CD14-positive monocyte (primary cell): ENCODE measurements around the gene PWWP2A. TPM values are rescaled to one million over a fixed set of nuclear protein-coding genes. Genes with fewer than 3 reads are reported as not detected.

Source experiments
- DNase-seq, 3 donors: peaks; one replicate each; pipeline ENCODE4 v3.0.0-alpha.2; 2011 to 2022
- H2AFZ ChIP-seq: 2 replicates; pipeline ENCODE4 v1.6.0; 2012; ENCODE audit warnings: mild to moderate bottlenecking, low read depth, low read length, inconsistent platforms; ENCODE audit not compliant: insufficient read depth, poor library complexity, severe bottlenecking
- H3K27ac ChIP-seq, 2 donors: 1 replicate in 1 of 2; 2 replicates in 1 of 2; pipeline ENCODE4 v1.5.1; 2012 to 2013; ENCODE audit warnings: low read length in 2 of 2, control low read depth in 1 of 2, inconsistent platforms in 1 of 2, low read depth in 1 of 2, mild to moderate bottlenecking in 1 of 2
- H3K27me3 ChIP-seq, 2 donors: one replicate each; pipeline versions ENCODE4 v1.6.0 to v1.6.1; 2011 to 2013; ENCODE audit warnings: low read length in 2 of 2; ENCODE audit not compliant: control insufficient read depth in 2 of 2, insufficient read depth in 2 of 2
- H3K36me3 ChIP-seq, 2 donors: replicated peaks in 1 of 2; 1 replicate in 1 of 2; 2 replicates in 1 of 2; pipeline versions ENCODE4 v1.5.1 to v1.6.1; 2012 to 2013; ENCODE audit warnings: low read length in 2 of 2, control low read depth in 1 of 2, inconsistent platforms in 1 of 2, mild to moderate bottlenecking in 1 of 2; ENCODE audit not compliant: insufficient read depth in 2 of 2, control insufficient read depth in 1 of 2
- H3K4me1 ChIP-seq, 2 donors: 1 replicate in 1 of 2; 2 replicates in 1 of 2; pipeline versions ENCODE4 v1.5.1 to v1.6.1; 2012 to 2013; ENCODE audit warnings: low read length in 2 of 2, control low read depth in 1 of 2, inconsistent platforms in 1 of 2, mild to moderate bottlenecking in 1 of 2, moderate library complexity in 1 of 2; ENCODE audit not compliant: insufficient read depth in 2 of 2, control insufficient read depth in 1 of 2
- H3K4me2 ChIP-seq: replicated peaks from 2 replicates; pipeline ENCODE3; 2012; ENCODE audit warnings: low read length, moderate library complexity, mild to moderate bottlenecking; ENCODE audit not compliant: poor library complexity, severe bottlenecking; ENCODE audit errors: extremely low read depth
- H3K4me3 ChIP-seq, 3 experiments: fragments of 200-600 bp in 1 of 3; sonication (generic) in 1 of 3; replicated peaks in 1 of 3; 1 replicate in 2 of 3; 2 replicates in 1 of 3; pipeline ENCODE4 v1.5.1; 2011 to 2013; ENCODE audit warnings: low read length in 3 of 3, mild to moderate bottlenecking in 3 of 3, control low read depth in 2 of 3, low read depth in 2 of 3, inconsistent platforms in 1 of 3, moderate library complexity in 1 of 3
- H3K79me2 ChIP-seq: 2 replicates; pipeline ENCODE4 v1.6.0; 2012; ENCODE audit warnings: mild to moderate bottlenecking, control low read depth, inconsistent platforms, low read length, moderate library complexity; ENCODE audit not compliant: insufficient read depth
- H3K9ac ChIP-seq: 2 replicates; pipeline ENCODE4 v1.6.0; 2017; ENCODE audit warnings: low read length, mild to moderate bottlenecking; ENCODE audit not compliant: insufficient read depth, poor library complexity, severe bottlenecking
- H3K9me3 ChIP-seq, 2 donors: replicated peaks in 1 of 2; 1 replicate in 1 of 2; 2 replicates in 1 of 2; pipeline versions ENCODE4 v1.5.1 to v1.6.1; 2012 to 2013; ENCODE audit warnings: low read length in 2 of 2, control low read depth in 1 of 2; ENCODE audit not compliant: control insufficient read depth in 1 of 2, insufficient read depth in 1 of 2
- H4K20me1 ChIP-seq: 2 replicates; pipeline ENCODE4 v1.6.0; 2012; ENCODE audit warnings: mild to moderate bottlenecking, low read length, control low read depth, moderate library complexity; ENCODE audit not compliant: insufficient read depth
- H3K27ac Mint-ChIP-seq, 7 donors: one replicate each; pipeline ENCODE4 v1.8.0; 2020; ENCODE audit warnings: mild to moderate bottlenecking in 7 of 7, mixed read lengths in 7 of 7, moderate library complexity in 6 of 7, inconsistent platforms in 2 of 7
- H3K27me3 Mint-ChIP-seq, 3 donors: one replicate each; pipeline ENCODE4 v1.8.0; 2021 to 2022; ENCODE audit warnings: low read depth in 3 of 3, mild to moderate bottlenecking in 3 of 3, mixed read lengths in 3 of 3, moderate library complexity in 3 of 3, inconsistent platforms in 1 of 3
- H3K36me3 Mint-ChIP-seq, 2 donors: one replicate each; pipeline ENCODE4 v1.8.0; 2020; ENCODE audit warnings: mixed read lengths in 2 of 2, inconsistent platforms in 1 of 2, mild to moderate bottlenecking in 1 of 2
- H3K4me1 Mint-ChIP-seq: one replicate; pipeline ENCODE4 v1.8.0; 2020; ENCODE audit warnings: mild to moderate bottlenecking, mixed read lengths
- H3K4me3 Mint-ChIP-seq, 2 donors: one replicate each; pipeline ENCODE4 v1.8.0; 2020; ENCODE audit warnings: mild to moderate bottlenecking in 2 of 2, mixed read lengths in 2 of 2, moderate library complexity in 1 of 2
- H3K9me3 Mint-ChIP-seq, 7 donors: one replicate each; pipeline ENCODE4 v1.8.0; 2020 to 2022; ENCODE audit warnings: mixed read lengths in 7 of 7, mild to moderate bottlenecking in 6 of 7, moderate library complexity in 6 of 7, inconsistent platforms in 2 of 7
- CTCF ChIP-seq: fragments of 200-600 bp; IDR thresholded peaks from one replicate; pipeline ENCODE4 v1.8.0; 2022; ENCODE audit warnings: antibody characterized with exemption, mild to moderate bottlenecking
- WGBS: methylation state at CpG from one replicate; pipeline ENCODE4 v1.1.5; 2013; ENCODE audit warnings: missing lambda C conversion rate; ENCODE audit not compliant: insufficient coverage; 5-methylcytosine and 5-hydroxymethylcytosine counted together
- intact Hi-C, 2 donors: fragments of 100-400 bp; cut with micrococcal nuclease; formaldehyde crosslinking; loops; one replicate each; pipeline versions ENCODE4 v1.15.0 to v1.15.1; 2023
- polyA plus RNA-seq, 3 donors: library from polyadenylated mRNA; depleted of rRNA in 1 of 3; unstranded in 2 of 3; stranded (reverse) in 1 of 3; fragments of 300-500 nt in 2 of 3; fragments of >200 nt in 1 of 3; fragmentation: Illumina TruSeq in 2 of 3; gene quantifications; 1 replicate in 2 of 3; 2 replicates in 1 of 3; pipeline ENCODE4 v1.2.3, GENCODE V29; 2012 to 2021

Gene PWWP2A
- polyA plus RNA-seq, 3 donors = 18.8 to 21.6 (median 18.9) TPM

- TF ChIP-seq CTCF = no peak
- H3K36me3 Mint-ChIP-seq = peaks cover 17 to 28% of the 10 kb centered on the region in 2 donors
- Histone ChIP-seq H3K27ac (peak overlapping the region in 1 of 2 donors; percentile 49), H3K79me2 (peaks cover 47% of the 10 kb centered on the region), H3K9ac (no peak overlapping the region), H2AFZ (no peak overlapping the region), H3K9me3 (no peaks in the 10 kb centered on the region), H3K36me3 (peaks cover 13 to 18% of the 10 kb centered on the region in 2 donors), H4K20me1 (no peaks in the 10 kb centered on the region), H3K4me2 (no peak overlapping the region), H3K4me1 (peaks cover 38 to 58% of the 10 kb centered on the region in 2 donors), H3K4me3 (no peak overlapping the region), H3K27me3 (no peaks in the 10 kb centered on the region)
- H3K27ac Mint-ChIP-seq = peak overlapping the region in 1 of 7 donors; percentile 65
- H3K9me3 Mint-ChIP-seq = no peaks in the 10 kb centered on the region
- peaks cover 57% of the 10 kb centered on the region for H3K4me1 Mint-ChIP-seq
- no peaks in the 10 kb centered on the region for H3K27me3 Mint-ChIP-seq
- no CpG with 5 or more reads among the region's 1 CpG for WGBS
- intact Hi-C loops = no loop called here
- peak in 1 of 3 donors; percentile 17 for DNase-seq
- H3K4me3 Mint-ChIP-seq = no peak overlapping the region
These were observed 30.4 kb downstream of the PWWP2A start for GRCh38 chr5:160088805-160089204.

- Histone ChIP-seq H3K9ac (no peak overlapping the region), H3K27me3 (no peaks in the 10 kb centered on the region), H2AFZ (no peak overlapping the region), H3K4me3 (no peak overlapping the region), H3K9me3 (no peaks in the 10 kb centered on the region), H4K20me1 (no peaks in the 10 kb centered on the region), H3K79me2 (peaks cover 33% of the 10 kb centered on the region), H3K4me1 (peaks cover 22 to 42% of the 10 kb centered on the region in 2 donors), H3K4me2 (no peak overlapping the region), H3K27ac (no peak overlapping the region), H3K36me3 (peaks cover under 1 to 2% of the 10 kb centered on the region in 2 donors)
- H3K27me3 Mint-ChIP-seq = no peaks in the 10 kb centered on the region
- H3K27ac Mint-ChIP-seq = no peak overlapping the region
- intact Hi-C loops = no loop called here
- H3K4me1 Mint-ChIP-seq = peaks cover 41% of the 10 kb centered on the region
- no peaks in the 10 kb centered on the region for H3K9me3 Mint-ChIP-seq
- WGBS = no CpG with 5 or more reads among the region's 1 CpG
- DNase-seq = no peak
- H3K36me3 Mint-ChIP-seq = peaks cover 3 to 12% of the 10 kb centered on the region in 2 donors
- no peak overlapping the region for H3K4me3 Mint-ChIP-seq
- TF ChIP-seq CTCF = no peak
These were observed 32.1 kb downstream of the PWWP2A start for GRCh38 chr5:160087199-160087598.
